LNCaP clone FGC (cell line): ENCODE results near the gene ALDH1A1.

ENCODE experiments used
- DNase-seq: peaks from one replicate; pipeline ENCODE4 v3.0.0-alpha.2; 2011; ENCODE audit warnings: low read depth
- H3K4me3 ChIP-seq: 2 replicates; pipeline ENCODE4 v1.5.1; 2011; ENCODE audit warnings: mild to moderate bottlenecking, low read depth, low read length, control low read depth
- CTCF ChIP-seq: IDR thresholded peaks from 2 replicates; pipeline ENCODE4 v1.5.1; 2012; ENCODE audit warnings: mild to moderate bottlenecking; ENCODE audit not compliant: control insufficient read depth, insufficient read depth; ENCODE audit errors: extremely low read depth

Gene ALDH1A1

DNA sequence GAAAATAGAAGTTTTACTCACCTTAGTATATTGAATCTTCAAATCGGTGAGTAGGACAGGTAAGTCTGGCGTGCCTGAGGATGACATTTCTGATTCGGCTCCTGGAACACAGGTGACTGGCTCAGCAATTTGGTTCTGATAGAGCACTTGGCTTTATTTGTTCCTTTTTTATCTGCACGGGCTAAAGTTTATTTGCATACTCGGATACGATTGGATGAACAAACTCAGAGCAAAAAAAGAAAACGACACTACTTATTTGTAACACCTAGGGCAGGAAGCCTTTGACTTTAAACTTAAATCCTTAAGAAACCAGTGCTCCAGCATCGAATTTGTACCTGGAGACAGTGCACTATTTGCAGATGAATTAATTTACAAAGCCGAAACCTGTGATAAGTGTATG, at the start of gene ALDH1A1:
ALDH1A1 (minus strand) TSS at position 140 of the 400 bp plus-strand sequence; CDS start at position 87, 53 bp downstream.
- peak; percentile 26 for DNase-seq
- H3K4me3 ChIP-seq = no peak within 1 kb of the TSS
- TF ChIP-seq CTCF = no peak

DNA sequence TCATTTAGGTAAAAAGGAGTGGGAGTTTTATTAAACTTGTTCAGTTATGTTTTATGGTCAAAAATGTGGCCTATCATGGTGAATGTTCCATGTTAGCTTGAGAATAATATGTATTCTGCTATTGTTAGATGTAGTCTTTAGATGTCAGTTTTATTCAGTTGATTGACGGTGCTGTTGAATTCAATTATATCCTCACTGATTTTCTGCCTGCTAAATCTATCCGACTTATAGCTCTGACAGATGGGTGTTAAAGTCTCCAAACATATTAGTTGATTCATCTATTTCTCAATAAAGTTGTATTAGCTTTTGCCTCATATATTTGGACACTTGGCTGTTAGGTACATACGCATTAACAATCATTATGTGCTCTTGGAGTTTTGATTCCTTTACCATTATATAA, 49.0 kb upstream of the ALDH1A1 start:
- no peak for TF ChIP-seq CTCF
- H3K4me3 ChIP-seq = no peak overlapping the region
- DNase-seq = no peak

DNA sequence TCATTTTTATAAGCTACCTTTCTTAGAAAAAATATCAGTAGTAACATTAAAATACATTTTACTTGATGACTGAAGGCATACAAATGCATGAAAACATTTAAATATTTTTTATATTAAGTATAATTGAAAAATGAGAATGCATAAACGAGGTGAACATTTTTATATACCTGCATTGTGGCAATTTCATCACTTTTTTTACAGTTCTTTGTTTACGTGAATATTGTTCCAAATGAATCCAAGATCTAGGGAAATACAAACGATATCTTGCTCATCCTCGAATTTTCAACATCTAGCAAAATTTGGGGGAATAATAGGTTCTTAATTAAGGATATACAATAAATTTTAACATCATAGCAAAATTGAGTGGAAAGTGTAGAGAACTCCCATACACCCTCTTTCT, 45.5 kb upstream of the ALDH1A1 start:
- no peak for DNase-seq
- TF ChIP-seq CTCF = no peak
- no peak overlapping the region for H3K4me3 ChIP-seq

GRCh38 chr9:72997387-72997995, 44.6 kb upstream of the ALDH1A1 start:
- no peak overlapping the region for H3K4me3 ChIP-seq
- DNase-seq = no peak
- no peak for TF ChIP-seq CTCF

DNA sequence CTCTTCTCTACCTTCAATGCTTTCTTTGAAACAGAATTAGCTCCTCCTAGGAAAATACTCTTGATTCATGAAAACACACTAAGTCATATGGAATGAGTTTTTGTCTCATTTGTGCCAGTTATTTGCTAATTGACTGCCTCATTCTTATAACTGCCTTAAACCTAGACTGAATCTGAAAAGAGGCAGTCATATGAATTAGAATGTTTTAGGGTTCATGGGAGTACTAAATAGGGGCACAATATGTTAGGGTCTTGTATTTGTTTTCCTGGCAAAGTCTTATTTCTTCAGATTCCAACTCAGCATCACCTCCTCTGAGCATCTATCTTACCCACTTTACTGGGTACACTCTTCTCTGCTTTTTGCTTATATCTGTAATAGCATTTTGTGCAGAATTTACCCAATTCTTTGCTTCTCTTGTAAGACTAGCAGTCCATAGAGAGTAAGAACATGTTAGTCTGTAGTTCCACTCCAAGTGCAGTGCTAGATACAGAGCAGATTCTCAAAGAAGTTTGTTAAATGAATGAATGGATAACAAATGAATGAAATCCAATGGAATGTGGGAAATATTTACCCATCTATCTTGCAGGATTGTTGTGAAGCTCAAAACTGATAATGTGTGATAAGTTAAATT, 43.9 kb upstream of the ALDH1A1 start:
- DNase-seq = no peak
- no peak overlapping the region for H3K4me3 ChIP-seq
- no peak for TF ChIP-seq CTCF

GRCh38 chr9:72996114-72996513, 43.3 kb upstream of the ALDH1A1 start:
- no peak for TF ChIP-seq CTCF
- DNase-seq = no peak
- no peak overlapping the region for H3K4me3 ChIP-seq
